Left lung (tissue), 10 donors: ENCODE results near the gene PNKP. TPM values are rescaled to one million over a fixed set of nuclear protein-coding genes. Genes with fewer than 3 reads are reported as not detected.

Experiments
- ATAC-seq: fragments of 200-7000 bp; cut with Tn5 transposase; one replicate; pipeline ENCODE4 v1.9.1; 2020; ENCODE audit warnings: moderate library complexity
- DNase-seq, 4 donors: peaks; one replicate each; pipeline ENCODE4 v3.0.0-alpha.2; 2013 to 2020
- H3K27ac ChIP-seq, 2 donors: fragments of 200-600 bp; sonication (generic) in 1 of 2; one replicate each; pipeline versions ENCODE4 v1.5.0 to v1.8.0; 2020 to 2021
- H3K27me3 ChIP-seq, 2 donors: fragments of 200-600 bp; sonication (generic) in 1 of 2; one replicate each; pipeline versions ENCODE4 v1.5.0 to v1.8.0; 2020 to 2021
- H3K36me3 ChIP-seq, 2 donors: fragments of 200-600 bp; sonication (generic) in 1 of 2; one replicate each; pipeline versions ENCODE4 v1.5.0 to v1.8.0; 2020 to 2021
- H3K4me1 ChIP-seq, 2 donors: fragments of 200-600 bp; one replicate each; pipeline ENCODE4 v1.8.0; 2021
- H3K4me3 ChIP-seq, 2 donors: fragments of 200-600 bp; sonication (generic) in 1 of 2; one replicate each; pipeline versions ENCODE4 v1.5.0 to v1.8.0; 2020 to 2021; ENCODE audit warnings: mild to moderate bottlenecking in 1 of 2
- H3K9me3 ChIP-seq, 2 donors: fragments of 200-600 bp; sonication (generic) in 1 of 2; one replicate each; pipeline versions ENCODE4 v1.5.0 to v1.8.0; 2020 to 2021
- CTCF ChIP-seq, 2 donors: fragments of 200-600 bp; sonication (generic) in 1 of 2; IDR thresholded peaks; one replicate each; pipeline versions ENCODE4 v1.5.0 to v1.8.0; 2021; ENCODE audit warnings: antibody characterized with exemption in 2 of 2
- intact Hi-C, 2 donors: fragments of 100-400 bp; cut with DNase I; formaldehyde crosslinking; loops; one replicate each; pipeline versions ENCODE4 v1.11.2 to v1.14.2; 2022
- polyA plus RNA-seq, 6 donors: library from polyadenylated mRNA; unstranded; fragments of 120-200 nt; gene quantifications; one replicate each; pipeline ENCODE4 v1.2.1, GENCODE V29; 2013; ENCODE audit not compliant: insufficient read length in 6 of 6
- total RNA-seq, 2 donors: library from RNA; stranded (reverse); fragmentation: NEBNext Ultra II Directional; extraction: Animal tissue kit (Norgen Biotek cat#: 25700); gene quantifications; one replicate each; pipeline ENCODE4 v1.2.1, GENCODE V29; 2021
- donor health status: DM: no; HTN: yes; CAD: no.
- donor health status: DM: no; HTN: no; CAD: no.

PNKP gene
- total and polyA plus RNA-seq, 8 donors: 56.8 to 89.5 (median 66.3) TPM

- intact Hi-C loops: no loop called here
- TF ChIP-seq CTCF (IDR thresholded peaks at IDR 0.05): no peak
- DNase-seq: no peak
- peaks cover 0 to 9% of the 10 kb centered on the region in 2 donors for H3K27me3 ChIP-seq
- no peaks in the 10 kb centered on the region for H3K9me3 ChIP-seq
- no peak overlapping the region for H3K27ac ChIP-seq
- peaks cover 0 to 34% of the 10 kb centered on the region in 2 donors for H3K36me3 ChIP-seq
- ATAC-seq: no peak
- peak overlapping the region in 1 of 2 donors; percentile 83 for H3K4me3 ChIP-seq
- peaks cover 22 to 49% of the 10 kb centered on the region in 2 donors for H3K4me1 ChIP-seq
These were observed 14.7 kb downstream of the PNKP start for GRCh38 chr19:49852631-49853126.

- no peak for TF ChIP-seq CTCF (IDR thresholded peaks at IDR 0.05)
- peak; percentile 2 for ATAC-seq
- intact Hi-C loops: no loop called here
- Histone ChIP-seq H3K9me3 (no peaks in the 10 kb centered on the region), H3K27me3 (peaks cover 0 to 9% of the 10 kb centered on the region in 2 donors), H3K27ac (peak overlapping the region; percentile 99 to 100), H3K4me3 (peak overlapping the region; percentile 71 to 83), H3K4me1 (peaks cover 22 to 50% of the 10 kb centered on the region in 2 donors), H3K36me3 (peaks cover 0 to 24% of the 10 kb centered on the region in 2 donors)
- peak in 3 of 4 donors; percentile 55 to 83 (median 64) for DNase-seq
These were observed 15.7 kb downstream of the PNKP start for GRCh38 chr19:49851456-49852259.

- intact Hi-C loops: no loop called here
- peaks cover 22 to 50% of the 10 kb centered on the region in 2 donors for H3K4me1 ChIP-seq
- peaks cover 0 to 9% of the 10 kb centered on the region in 2 donors for H3K27me3 ChIP-seq
- H3K36me3 ChIP-seq: peaks cover 0 to 16% of the 10 kb centered on the region in 2 donors
- peak within 1 kb of the TSS; percentile 99 to 100 for H3K27ac ChIP-seq
- ATAC-seq: peak; percentile 96
- TF ChIP-seq CTCF (IDR thresholded peaks at IDR 0.05): no peak
- no peaks in the 10 kb centered on the region for H3K9me3 ChIP-seq
- peak; percentile 86 to 97 (median 92) for DNase-seq
- H3K4me3 ChIP-seq: peak within 1 kb of the TSS; percentile 71 to 83
These were observed 16.7 kb downstream of the PNKP start, which contains the start of gene PTOV1 for GRCh38 chr19:49850487-49851342. TSS of gene PTOV1 (plus strand) at chr19:49851159.

GRCh38 chr19:49850221-49850486 is 17.2 kb downstream of the PNKP start:
- peak overlapping the region; percentile 99 to 100 for H3K27ac ChIP-seq
- no peak for TF ChIP-seq CTCF (IDR thresholded peaks at IDR 0.05)
- intact Hi-C loops: no loop called here
- peak in 1 of 4 donors; percentile 56 for DNase-seq
- H3K36me3 ChIP-seq: peaks cover 0 to 11% of the 10 kb centered on the region in 2 donors
- H3K4me3 ChIP-seq: peak overlapping the region; percentile 71 to 83
- ATAC-seq: no peak
- peaks cover 0 to 9% of the 10 kb centered on the region in 2 donors for H3K27me3 ChIP-seq
- H3K4me1 ChIP-seq: peaks cover 22 to 50% of the 10 kb centered on the region in 2 donors
- H3K9me3 ChIP-seq: no peaks in the 10 kb centered on the region
